ENCODE measurements around the gene SELENOW. TPM values are rescaled to one million over a fixed set of nuclear protein-coding genes. Genes with fewer than 3 reads are reported as not detected.

SELENOW gene
- total and polyA plus RNA-seq, 2 donors (not counting 3 experiments of a cell fraction or from before 2014, with no cell fraction given): 316 to 613 TPM

DNA sequence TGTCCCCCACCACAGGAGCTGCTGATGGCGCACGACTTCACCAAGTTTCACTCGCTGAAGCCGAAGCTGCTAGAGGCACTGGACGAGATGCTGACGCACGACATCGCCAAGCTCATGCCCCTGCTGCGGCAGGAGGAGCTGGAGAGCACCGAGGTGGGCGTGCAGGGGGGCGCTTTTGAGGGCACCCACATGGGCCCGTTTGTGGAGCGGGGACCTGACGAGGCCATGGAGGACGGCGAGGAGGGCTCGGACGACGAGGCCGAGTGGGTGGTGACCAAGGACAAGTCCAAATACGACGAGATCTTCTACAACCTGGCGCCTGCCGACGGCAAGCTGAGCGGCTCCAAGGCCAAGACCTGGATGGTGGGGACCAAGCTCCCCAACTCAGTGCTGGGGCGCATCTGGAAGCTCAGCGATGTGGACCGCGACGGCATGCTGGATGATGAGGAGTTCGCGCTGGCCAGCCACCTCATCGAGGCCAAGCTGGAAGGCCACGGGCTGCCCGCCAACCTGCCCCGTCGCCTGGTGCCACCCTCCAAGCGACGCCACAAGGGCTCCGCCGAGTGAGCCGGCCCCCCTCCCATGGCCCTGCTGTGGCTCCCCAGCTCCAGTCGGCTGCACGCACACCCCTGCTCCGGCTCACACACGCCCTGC, 37.5 kb upstream of the SELENOW start:
- Histone ChIP-seq H3K9me3 (replicated peaks; ENCODE audit: control insufficient read depth, insufficient read depth, low read length) (no peaks in the 10 kb centered on the region), H3K4me3 (replicated peaks in 1 of 3; ENCODE audit: insufficient read depth in 1 of 3, low read depth in 1 of 3, low read length in 3 of 3) (no peak overlapping the region), H3K27me3 (ENCODE audit: control insufficient read depth in 2 of 2, insufficient read depth in 2 of 2, low read length in 2 of 2) (no peaks in the 10 kb centered on the region), H2AFZ (ENCODE audit: low read depth, low read length) (no peak overlapping the region), H3K36me3 (ENCODE audit: control insufficient read depth in 2 of 2, extremely low read depth in 1 of 2, insufficient read depth in 2 of 2, low read length in 2 of 2) (peaks cover 3 to 30% of the 10 kb centered on the region in 2 experiments), H3K9me1 (replicated peaks; ENCODE audit: control insufficient read depth, extremely low read depth, insufficient read depth, low read length) (no peaks in the 10 kb centered on the region), H4K20me1 (replicated peaks; ENCODE audit: control insufficient read depth, extremely low read depth, insufficient read depth, low read length) (no peaks in the 10 kb centered on the region), H3K9ac (replicated peaks; ENCODE audit: extremely low read depth, insufficient read depth, low read length) (no peak overlapping the region), H3K27ac (ENCODE audit: insufficient read depth, low read depth, low read length) (no peak overlapping the region), H3K4me2 (ENCODE audit: insufficient read depth, low read length) (no peak overlapping the region), H3K4me1 (ENCODE audit: control insufficient read depth, extremely low read depth, insufficient read depth, low read length) (peaks cover 14% of the 10 kb centered on the region), H3K79me2 (ENCODE audit: control insufficient read depth, insufficient read depth, low read length) (peaks cover 3% of the 10 kb centered on the region)
- TF ChIP-seq, protein P1, sequence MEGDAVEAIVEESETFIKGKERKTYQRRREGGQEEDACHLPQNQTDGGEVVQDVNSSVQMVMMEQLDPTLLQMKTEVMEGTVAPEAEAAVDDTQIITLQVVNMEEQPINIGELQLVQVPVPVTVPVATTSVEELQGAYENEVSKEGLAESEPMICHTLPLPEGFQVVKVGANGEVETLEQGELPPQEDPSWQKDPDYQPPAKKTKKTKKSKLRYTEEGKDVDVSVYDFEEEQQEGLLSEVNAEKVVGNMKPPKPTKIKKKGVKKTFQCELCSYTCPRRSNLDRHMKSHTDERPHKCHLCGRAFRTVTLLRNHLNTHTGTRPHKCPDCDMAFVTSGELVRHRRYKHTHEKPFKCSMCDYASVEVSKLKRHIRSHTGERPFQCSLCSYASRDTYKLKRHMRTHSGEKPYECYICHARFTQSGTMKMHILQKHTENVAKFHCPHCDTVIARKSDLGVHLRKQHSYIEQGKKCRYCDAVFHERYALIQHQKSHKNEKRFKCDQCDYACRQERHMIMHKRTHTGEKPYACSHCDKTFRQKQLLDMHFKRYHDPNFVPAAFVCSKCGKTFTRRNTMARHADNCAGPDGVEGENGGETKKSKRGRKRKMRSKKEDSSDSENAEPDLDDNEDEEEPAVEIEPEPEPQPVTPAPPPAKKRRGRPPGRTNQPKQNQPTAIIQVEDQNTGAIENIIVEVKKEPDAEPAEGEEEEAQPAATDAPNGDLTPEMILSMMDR (IDR thresholded peaks at IDR 0.05; ENCODE audit: extremely low read depth in 1 of 2, insufficient read depth in 1 of 2, low read depth in 1 of 2, low read length in 2 of 2): no peak
- TF ChIP-seq FOS (IDR thresholded peaks at IDR 0.05; ENCODE audit: borderline replicate concordance, insufficient read depth, low read length): no peak
- TF ChIP-seq MAX (IDR thresholded peaks at IDR 0.05; ENCODE audit: insufficient read depth, insufficient read length): no peak
- no peak for TF ChIP-seq POLR2AphosphoS5 (IDR thresholded peaks at IDR 0.05; ENCODE audit: insufficient read depth, low read depth, low read length)
- no peak for TF ChIP-seq EZH2 (IDR thresholded peaks at IDR 0.05; ENCODE audit: borderline replicate concordance, low read depth, low read length, severe bottlenecking)
- no peak for TF ChIP-seq GATA2 (IDR thresholded peaks at IDR 0.05; ENCODE audit: insufficient read depth, insufficient read length, low read depth, low read length)
- no peak for TF ChIP-seq POLR2A (IDR thresholded peaks at IDR 0.05; ENCODE audit: low read depth, low read length)
- TF ChIP-seq JUN (IDR thresholded peaks at IDR 0.05; ENCODE audit: borderline replicate concordance, insufficient read depth, insufficient read length, low read depth): no peak
- no peak for TF ChIP-seq MYC (IDR thresholded peaks at IDR 0.05; ENCODE audit: low read depth, low read length)
- POLR2A ChIA-PET: no interaction called here
- CTCF ChIA-PET: interaction anchor here (1.0 to 4.5 kb wide), 5 partner anchors 12 to 304 kb away, joined by 4 to 54 read pairs (median 5); partner anchors contain the start of gene EHD2
- intact Hi-C loops (cut with micrococcal nuclease) (no loop called here), dilution Hi-C loops (cut with MboI; ENCODE audit: extremely low pct_ligation_motif_present, low sequenced_read_pairs) (no loop called here)
- no peak for DNase-seq (ENCODE audit: low read depth, low spot score)
- no peak for FAIRE-seq
- BruUV-seq (replicated peaks): no TSS peak

Data from endothelial cell of umbilical vein (primary cell).